Fibroblast of lung (primary cell): ENCODE measurements around the gene MAML2. TPM values are rescaled to one million over a fixed set of nuclear protein-coding genes. Genes with fewer than 3 reads are reported as not detected.

Source experiments
- DNase-seq, 2 donors: peaks; one replicate each; pipeline versions ENCODE4 v3.0.0 to v3.0.0-alpha.2; 2010; ENCODE audit warnings: low read depth in 2 of 2
- H2AFZ ChIP-seq: 2 replicates; pipeline ENCODE4 v1.5.1; 2012; ENCODE audit warnings: low read length, control low read depth, inconsistent platforms
- H3K27ac ChIP-seq: 2 replicates; pipeline ENCODE4 v1.5.1; 2011; ENCODE audit warnings: low read length, control low read depth; ENCODE audit not compliant: insufficient read depth
- H3K27me3 ChIP-seq: 2 replicates; pipeline ENCODE4 v1.5.1; 2011; ENCODE audit warnings: mild to moderate bottlenecking, low read length; ENCODE audit not compliant: control insufficient read depth, insufficient read depth
- H3K36me3 ChIP-seq: 2 replicates; pipeline ENCODE4 v1.5.1; 2011; ENCODE audit warnings: low read length; ENCODE audit not compliant: control insufficient read depth, insufficient read depth
- H3K4me1 ChIP-seq: 2 replicates; pipeline ENCODE4 v1.5.1; 2011; ENCODE audit warnings: low read length; ENCODE audit not compliant: control insufficient read depth, insufficient read depth; ENCODE audit errors: extremely low read depth
- H3K4me2 ChIP-seq: 2 replicates; pipeline ENCODE4 v1.5.1; 2011; ENCODE audit warnings: low read length, control low read depth; ENCODE audit not compliant: insufficient read depth; ENCODE audit errors: extremely low read depth
- H3K4me3 ChIP-seq, 4 experiments: fragments of 200-600 bp in 1 of 4; sonication (generic) in 1 of 4; replicated peaks in 1 of 4; 2 replicates each; pipeline ENCODE4 v1.5.1; 2011 to 2016; ENCODE audit warnings: low read length in 4 of 4, low read depth in 3 of 4, mild to moderate bottlenecking in 3 of 4, control low read depth in 2 of 4, inconsistent platforms in 1 of 4, mixed read lengths in 1 of 4; ENCODE audit not compliant: insufficient read depth in 1 of 4; ENCODE audit errors: control extremely low read depth in 1 of 4
- H3K79me2 ChIP-seq: 2 replicates; pipeline ENCODE4 v1.5.1; 2012; ENCODE audit warnings: mild to moderate bottlenecking, low read length, inconsistent platforms; ENCODE audit not compliant: control insufficient read depth, insufficient read depth
- H3K9ac ChIP-seq: 2 replicates; pipeline ENCODE4 v1.5.1; 2011; ENCODE audit warnings: mild to moderate bottlenecking, low read length, control low read depth; ENCODE audit not compliant: insufficient read depth
- H3K9me3 ChIP-seq: 2 replicates; pipeline ENCODE4 v1.5.1; 2012; ENCODE audit warnings: low read depth, low read length; ENCODE audit not compliant: control insufficient read depth, insufficient read depth
- H4K20me1 ChIP-seq: 2 replicates; pipeline ENCODE4 v1.5.1; 2011; ENCODE audit warnings: low read length; ENCODE audit not compliant: control insufficient read depth, insufficient read depth; ENCODE audit errors: extremely low read depth
- CTCF ChIP-seq, 2 donors: IDR thresholded peaks in 1 of 2; conservative IDR thresholded peaks in 1 of 2; 1 replicate in 1 of 2; 2 replicates in 1 of 2; pipeline ENCODE4 v1.5.1; 2011 to 2012; ENCODE audit warnings: low read length in 2 of 2, control low read depth in 1 of 2, inconsistent platforms in 1 of 2, low read depth in 1 of 2, mild to moderate bottlenecking in 1 of 2
- EZH2 ChIP-seq: IDR thresholded peaks from 2 replicates; pipeline ENCODE4 v1.5.1; 2012; ENCODE audit warnings: low read length, control low read depth, mild to moderate bottlenecking; ENCODE audit errors: missing control alignments
- polyA plus RNA-seq, 2 donors: library from polyadenylated mRNA; depleted of rRNA in 1 of 2; stranded (reverse) in 1 of 2; unstranded in 1 of 2; fragments of >200 nt; gene quantifications; 2 replicates each; pipeline ENCODE4 v1.2.1, GENCODE V29; 2011 to 2012; ENCODE audit warnings: missing spikeins in 1 of 2
- total RNA-seq: library from RNA; depleted of rRNA; stranded (reverse); fragments of >200 nt; gene quantifications from 2 replicates; pipeline ENCODE4 v1.2.1, GENCODE V29; 2014

The MAML2 gene
- total and polyA plus RNA-seq, 2 donors (not counting 1 experiment from before 2014, with no cell fraction given): 13.0 to 19.0 TPM

- Histone ChIP-seq H3K9me3 (no peaks in the 10 kb centered on the region), H4K20me1 (no peaks in the 10 kb centered on the region), H3K4me1 (peaks cover 21% of the 10 kb centered on the region), H3K79me2 (no peaks in the 10 kb centered on the region), H3K36me3 (no peaks in the 10 kb centered on the region), H3K4me3 (no peak overlapping the region), H3K27ac (peak overlapping the region; percentile 37), H2AFZ (no peak overlapping the region), H3K9ac (no peak overlapping the region), H3K4me2 (no peak overlapping the region), H3K27me3 (no peaks in the 10 kb centered on the region)
- TF ChIP-seq EZH2: no peak
- no peak for TF ChIP-seq CTCF (conservative IDR thresholded peaks at IDR 0.05 in 1 of 2, IDR thresholded peaks at IDR 0.05 in 1 of 2; ENCODE audit: low read depth in 1 of 2, low read length in 2 of 2)
- DNase-seq: peak; percentile 67 to 71
Measured at GRCh38 chr11:96052921-96053651, 289.9 kb downstream of the MAML2 start.

- H3K4me2 ChIP-seq: no peak overlapping the region
- H3K4me1 ChIP-seq: peaks cover 21% of the 10 kb centered on the region
- H4K20me1 ChIP-seq: no peaks in the 10 kb centered on the region
- no peak overlapping the region for H3K27ac ChIP-seq
- no peak for DNase-seq
- H2AFZ ChIP-seq: no peak overlapping the region
- no peaks in the 10 kb centered on the region for H3K27me3 ChIP-seq
- no peaks in the 10 kb centered on the region for H3K36me3 ChIP-seq
- TF ChIP-seq EZH2 (no peak), CTCF (conservative IDR thresholded peaks at IDR 0.05 in 1 of 2, IDR thresholded peaks at IDR 0.05 in 1 of 2; ENCODE audit: low read depth in 1 of 2, low read length in 2 of 2) (no peak)
- H3K4me3 ChIP-seq: no peak overlapping the region
- no peaks in the 10 kb centered on the region for H3K79me2 ChIP-seq
- no peak overlapping the region for H3K9ac ChIP-seq
- no peaks in the 10 kb centered on the region for H3K9me3 ChIP-seq
Measured at GRCh38 chr11:96051820-96052219, 291.2 kb downstream of the MAML2 start.

GRCh38 chr11:96050435-96051182 is 292.4 kb downstream of the MAML2 start:
- no peak overlapping the region for H3K4me3 ChIP-seq
- TF ChIP-seq EZH2 (no peak), CTCF (conservative IDR thresholded peaks at IDR 0.05 in 1 of 2, IDR thresholded peaks at IDR 0.05 in 1 of 2; ENCODE audit: low read depth in 1 of 2, low read length in 2 of 2) (peak; percentile 12 to 29)
- no peak overlapping the region for H2AFZ ChIP-seq
- no peaks in the 10 kb centered on the region for H3K79me2 ChIP-seq
- H3K27me3 ChIP-seq: no peaks in the 10 kb centered on the region
- no peaks in the 10 kb centered on the region for H3K9me3 ChIP-seq
- H3K9ac ChIP-seq: no peak overlapping the region
- H4K20me1 ChIP-seq: no peaks in the 10 kb centered on the region
- peak overlapping the region; percentile 56 for H3K4me2 ChIP-seq
- H3K36me3 ChIP-seq: no peaks in the 10 kb centered on the region
- peaks cover 24% of the 10 kb centered on the region for H3K4me1 ChIP-seq
- DNase-seq: peak; percentile 81 to 83
- H3K27ac ChIP-seq: peak overlapping the region; percentile 49
